ENCODE measurements around the gene ERC1.
"Not testable (repeated sequence)": the region's sequence is repeated elsewhere in the genome, so short reads cannot be mapped to it uniquely, and the experiment has no call there.

The ERC1 gene

DNA sequence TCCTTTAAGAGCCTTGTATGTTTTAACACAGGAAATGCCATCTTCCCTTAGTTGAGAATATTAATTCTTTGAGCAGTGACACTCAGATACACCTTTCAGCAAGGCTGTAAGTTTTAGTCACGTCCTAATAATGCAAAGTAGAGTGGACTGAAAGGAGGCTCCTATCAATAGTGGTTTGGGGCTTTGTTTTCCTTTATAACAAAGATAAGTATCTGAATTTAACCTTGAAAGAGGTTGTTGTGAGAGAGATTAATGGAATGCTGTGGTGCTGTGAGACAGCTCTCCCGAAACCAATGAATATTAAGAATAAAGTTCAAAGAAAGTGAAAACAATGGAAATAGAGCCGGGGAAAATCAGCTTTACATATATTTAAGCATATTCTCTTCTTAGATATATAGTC, 259.6 kb downstream of the ERC1 start:
- no peaks in the 10 kb centered on the region for H3K4me1 ChIP-seq (ENCODE audit: insufficient read depth, low read length, severe bottlenecking)
- H3K79me2 ChIP-seq (ENCODE audit: insufficient read depth, low read length) = no peaks in the 10 kb centered on the region
- no peaks in the 10 kb centered on the region for H4K20me1 ChIP-seq (ENCODE audit: insufficient read depth, low read length)
- no peak overlapping the region for H3K4me3 ChIP-seq (ENCODE audit: low read depth, low read length, poor library complexity, severe bottlenecking)
- H3K4me2 ChIP-seq (ENCODE audit: low read length) = no peak overlapping the region
- no peak for TF ChIP-seq EZH2 (IDR thresholded peaks at IDR 0.05; ENCODE audit: borderline replicate concordance, low read length)
- TF ChIP-seq, protein P1, sequence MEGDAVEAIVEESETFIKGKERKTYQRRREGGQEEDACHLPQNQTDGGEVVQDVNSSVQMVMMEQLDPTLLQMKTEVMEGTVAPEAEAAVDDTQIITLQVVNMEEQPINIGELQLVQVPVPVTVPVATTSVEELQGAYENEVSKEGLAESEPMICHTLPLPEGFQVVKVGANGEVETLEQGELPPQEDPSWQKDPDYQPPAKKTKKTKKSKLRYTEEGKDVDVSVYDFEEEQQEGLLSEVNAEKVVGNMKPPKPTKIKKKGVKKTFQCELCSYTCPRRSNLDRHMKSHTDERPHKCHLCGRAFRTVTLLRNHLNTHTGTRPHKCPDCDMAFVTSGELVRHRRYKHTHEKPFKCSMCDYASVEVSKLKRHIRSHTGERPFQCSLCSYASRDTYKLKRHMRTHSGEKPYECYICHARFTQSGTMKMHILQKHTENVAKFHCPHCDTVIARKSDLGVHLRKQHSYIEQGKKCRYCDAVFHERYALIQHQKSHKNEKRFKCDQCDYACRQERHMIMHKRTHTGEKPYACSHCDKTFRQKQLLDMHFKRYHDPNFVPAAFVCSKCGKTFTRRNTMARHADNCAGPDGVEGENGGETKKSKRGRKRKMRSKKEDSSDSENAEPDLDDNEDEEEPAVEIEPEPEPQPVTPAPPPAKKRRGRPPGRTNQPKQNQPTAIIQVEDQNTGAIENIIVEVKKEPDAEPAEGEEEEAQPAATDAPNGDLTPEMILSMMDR (IDR thresholded peaks at IDR 0.05; ENCODE audit: low read length) = no peak
- no peaks in the 10 kb centered on the region for H3K9me3 ChIP-seq (ENCODE audit: low read length)
- no peaks in the 10 kb centered on the region for H3K9me2 ChIP-seq (ENCODE audit: low read depth, low read length)
- no peaks in the 10 kb centered on the region for H3F3A ChIP-seq (ENCODE audit: insufficient read depth, low read length)
- no peak overlapping the region for H2AFZ ChIP-seq (ENCODE audit: low read length)
- peaks cover 1% of the 10 kb centered on the region; the same call in 1 of the 2 replicates for H3K36me3 ChIP-seq (ENCODE audit: insufficient read depth, low read length)
- no peak overlapping the region for H3K27ac ChIP-seq (ENCODE audit: low read depth, low read length, poor library complexity, severe bottlenecking)
- no peak overlapping the region for H3K9ac ChIP-seq (ENCODE audit: low read length)
- no peaks in the 10 kb centered on the region for H3K27me3 ChIP-seq (ENCODE audit: insufficient read depth, low read length)

DNA sequence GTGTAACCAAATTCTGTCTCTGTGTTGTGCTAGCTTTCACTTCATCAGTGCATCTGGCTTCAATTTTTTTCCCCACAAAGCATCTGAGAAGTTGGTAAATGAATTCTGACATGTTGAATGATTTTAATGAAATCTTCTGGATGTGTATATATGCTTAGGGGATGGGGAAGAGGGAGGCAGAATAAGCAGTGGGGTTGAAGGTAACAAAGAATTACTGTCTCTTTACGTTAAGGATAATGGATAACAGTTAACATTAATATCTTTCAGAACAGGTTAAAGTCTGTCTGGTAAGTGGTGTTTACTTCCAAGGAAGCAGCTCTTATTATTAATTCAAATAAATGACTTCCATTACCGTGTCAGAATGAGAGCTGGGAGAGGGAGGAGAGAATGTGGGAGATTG, 261.7 kb downstream of the ERC1 start:
- H3K9me3 ChIP-seq (ENCODE audit: low read length) = 0 out of 2 replicates have a peak, but pooled peaks cover 2% of the 10 kb centered on the region
- H3K36me3 ChIP-seq (ENCODE audit: insufficient read depth, low read length) = peaks cover 11% of the 10 kb centered on the region
- no peak for TF ChIP-seq EZH2 (IDR thresholded peaks at IDR 0.05; ENCODE audit: borderline replicate concordance, low read length)
- TF ChIP-seq, protein P1 (IDR thresholded peaks at IDR 0.05; ENCODE audit: low read length) = no peak
- H3K4me3 ChIP-seq (ENCODE audit: low read depth, low read length, poor library complexity, severe bottlenecking) = no peak overlapping the region
- no peak overlapping the region for H3K9ac ChIP-seq (ENCODE audit: low read length)
- H3K4me1 ChIP-seq (ENCODE audit: insufficient read depth, low read length, severe bottlenecking) = no peaks in the 10 kb centered on the region
- no peaks in the 10 kb centered on the region for H3K27me3 ChIP-seq (ENCODE audit: insufficient read depth, low read length)
- H3K79me2 ChIP-seq (ENCODE audit: insufficient read depth, low read length) = no peaks in the 10 kb centered on the region
- no peaks in the 10 kb centered on the region for H4K20me1 ChIP-seq (ENCODE audit: insufficient read depth, low read length)
- H3K27ac ChIP-seq (ENCODE audit: low read depth, low read length, poor library complexity, severe bottlenecking) = no peak overlapping the region
- no peaks in the 10 kb centered on the region for H3K9me2 ChIP-seq (ENCODE audit: low read depth, low read length)
- no peak overlapping the region for H3K4me2 ChIP-seq (ENCODE audit: low read length)
- no peak overlapping the region for H2AFZ ChIP-seq (ENCODE audit: low read length)
- no peaks in the 10 kb centered on the region for H3F3A ChIP-seq (ENCODE audit: insufficient read depth, low read length)

DNA sequence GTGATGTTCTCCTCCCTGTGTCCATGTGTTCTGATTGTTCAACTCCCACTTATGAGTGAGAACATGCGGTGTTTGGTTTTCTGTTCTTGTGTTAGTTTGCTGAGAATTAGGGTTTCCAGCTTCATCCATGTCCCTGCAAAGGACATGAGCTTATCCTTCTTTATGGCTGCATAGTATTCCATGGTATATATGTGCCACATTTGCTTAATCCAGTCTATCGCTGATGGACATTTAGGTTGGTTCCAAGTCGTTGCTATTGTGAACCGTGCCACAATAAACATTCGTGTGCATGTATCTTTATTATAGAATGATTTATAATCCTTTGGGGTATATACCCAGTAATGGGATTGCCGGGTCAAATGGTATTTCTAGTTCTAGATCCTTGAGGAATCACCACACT, 264.1 kb downstream of the ERC1 start:
- H3K36me3 ChIP-seq (ENCODE audit: insufficient read depth, low read length) = peaks cover 16% of the 10 kb centered on the region
- not testable (repeated sequence) for H3K9me2 ChIP-seq (ENCODE audit: low read depth, low read length); H4K20me1 ChIP-seq (ENCODE audit: insufficient read depth, low read length); H3K4me3 ChIP-seq (ENCODE audit: low read depth, low read length, poor library complexity, severe bottlenecking); H3F3A ChIP-seq (ENCODE audit: insufficient read depth, low read length); H3K79me2 ChIP-seq (ENCODE audit: insufficient read depth, low read length); H3K27me3 ChIP-seq (ENCODE audit: insufficient read depth, low read length); H3K27ac ChIP-seq (ENCODE audit: low read depth, low read length, poor library complexity, severe bottlenecking); H3K4me1 ChIP-seq (ENCODE audit: insufficient read depth, low read length, severe bottlenecking); H3K4me2 ChIP-seq (ENCODE audit: low read length); H2AFZ ChIP-seq (ENCODE audit: low read length); H3K9ac ChIP-seq (ENCODE audit: low read length); H3K9me3 ChIP-seq (ENCODE audit: low read length)

DNA sequence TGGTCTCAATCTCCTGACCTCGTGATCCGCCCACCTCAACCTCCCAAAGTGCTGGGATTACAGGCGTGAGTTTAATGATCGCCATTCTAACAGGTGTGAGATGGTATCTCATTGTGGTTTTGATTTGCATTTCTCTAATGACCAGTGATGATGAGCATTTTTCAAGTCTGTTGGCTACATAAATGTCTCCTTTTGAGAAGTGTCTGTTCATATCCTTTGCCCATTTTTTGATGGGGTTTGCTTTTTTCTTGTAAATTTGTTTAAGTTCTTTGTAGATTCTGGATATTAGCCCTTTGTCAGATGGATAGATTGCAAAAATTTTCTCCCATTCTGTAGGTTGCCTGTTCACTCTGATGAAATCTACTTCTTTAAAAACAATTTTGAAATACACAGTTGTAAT, 264.8 kb downstream of the ERC1 start:
- H3K4me3 ChIP-seq (ENCODE audit: low read depth, low read length, poor library complexity, severe bottlenecking); H2AFZ ChIP-seq (ENCODE audit: low read length); H3K27ac ChIP-seq (ENCODE audit: low read depth, low read length, poor library complexity, severe bottlenecking); H3K79me2 ChIP-seq (ENCODE audit: insufficient read depth, low read length); H3K9me3 ChIP-seq (ENCODE audit: low read length); H4K20me1 ChIP-seq (ENCODE audit: insufficient read depth, low read length); H3F3A ChIP-seq (ENCODE audit: insufficient read depth, low read length); H3K4me1 ChIP-seq (ENCODE audit: insufficient read depth, low read length, severe bottlenecking); H3K9ac ChIP-seq (ENCODE audit: low read length); H3K27me3 ChIP-seq (ENCODE audit: insufficient read depth, low read length); H3K4me2 ChIP-seq (ENCODE audit: low read length); H3K9me2 ChIP-seq (ENCODE audit: low read depth, low read length): not testable (repeated sequence)
- H3K36me3 ChIP-seq (ENCODE audit: insufficient read depth, low read length) = peaks cover 19% of the 10 kb centered on the region

Data from OCI-LY1 (cell line).